Activated CD4-positive, CD25-positive, alpha-beta regulatory T cell treated with anti-CD3 and anti-CD28 coated beads, Interleukin-2, amount 50 U/mL, for 16 hours (primary cell): ENCODE results near the gene HTD2.

ENCODE experiments used
- DNase-seq: peaks from one replicate; pipeline ENCODE4 v3.0.0-alpha.2; 2020; ENCODE audit warnings: low read depth, low spot score

The HTD2 gene

DNA sequence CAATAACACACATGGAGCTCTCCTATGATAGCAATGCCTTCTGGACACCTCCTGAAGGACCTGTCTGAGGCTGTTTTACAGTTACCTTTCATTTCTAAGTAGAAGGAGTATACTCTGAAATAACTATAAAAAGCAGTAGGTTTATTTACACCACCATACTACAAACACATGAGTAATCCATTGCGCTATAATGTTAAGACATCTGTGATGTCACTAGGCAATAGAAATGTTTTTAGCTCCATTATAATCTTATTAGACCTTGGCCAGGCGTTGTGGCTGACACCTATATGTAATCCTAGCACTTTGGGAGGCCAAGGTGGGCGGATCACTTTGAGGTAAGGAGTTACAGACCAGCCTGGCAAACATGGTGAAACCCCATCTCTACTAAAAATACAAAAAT lies 51.1 kb downstream of the HTD2 start:
- no peak for DNase-seq

DNA sequence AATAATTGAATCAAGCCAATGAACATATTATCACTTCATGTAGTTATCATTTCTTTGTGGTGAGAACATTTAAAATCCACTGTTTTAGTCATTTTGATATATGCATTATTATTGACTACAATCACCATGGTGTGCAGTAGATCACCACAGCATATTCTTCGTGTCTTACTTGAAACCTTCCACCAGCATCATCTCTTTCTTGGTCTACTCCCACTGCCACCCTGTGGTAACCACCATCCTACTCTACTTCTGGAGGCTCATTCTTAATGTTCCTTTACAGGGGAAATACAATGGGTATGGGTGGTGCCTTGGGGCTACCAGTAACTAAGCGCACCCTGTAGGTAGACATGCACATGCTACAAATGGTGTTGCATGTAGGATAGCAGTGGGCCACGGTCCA lies 51.8 kb downstream of the HTD2 start:
- no peak for DNase-seq

DNA sequence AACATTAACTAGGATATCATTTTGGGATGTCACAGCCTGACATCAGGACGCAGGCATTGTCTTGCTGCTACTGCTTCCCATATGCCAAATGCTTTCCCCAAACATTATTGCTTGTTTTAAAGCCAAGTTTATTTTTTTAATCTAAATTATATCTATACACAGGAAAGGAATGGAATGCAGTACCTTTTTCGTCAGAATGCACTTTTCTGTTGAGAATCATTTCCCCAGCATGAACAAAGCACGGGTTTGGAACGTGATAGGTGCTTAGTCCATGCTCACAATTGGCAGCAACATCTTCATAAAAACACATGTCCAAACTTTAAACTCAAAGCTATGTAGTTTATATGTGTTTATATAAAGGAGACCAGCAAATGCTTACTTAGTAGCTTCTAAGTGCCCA lies 52.5 kb downstream of the HTD2 start:
- no peak for DNase-seq

DNA sequence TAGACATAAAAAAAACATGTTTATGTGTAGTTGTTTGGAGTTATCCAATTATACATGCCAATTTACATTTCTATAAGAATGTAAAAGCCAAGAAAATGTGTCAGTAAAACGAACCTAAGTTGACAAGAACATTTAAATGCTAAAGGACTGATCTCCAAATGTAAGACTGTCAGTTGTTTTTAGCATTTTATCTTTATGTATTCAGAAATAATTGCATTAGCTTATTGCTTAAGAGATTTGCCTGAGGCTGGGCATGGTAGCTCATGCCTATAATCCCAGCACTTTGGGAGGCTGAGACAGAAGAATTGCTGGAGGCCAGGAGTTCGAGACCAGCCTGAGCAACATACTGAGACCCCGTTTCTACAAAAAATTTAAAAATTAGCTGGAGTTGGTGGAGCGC lies 53.3 kb downstream of the HTD2 start:
- DNase-seq = no peak

DNA sequence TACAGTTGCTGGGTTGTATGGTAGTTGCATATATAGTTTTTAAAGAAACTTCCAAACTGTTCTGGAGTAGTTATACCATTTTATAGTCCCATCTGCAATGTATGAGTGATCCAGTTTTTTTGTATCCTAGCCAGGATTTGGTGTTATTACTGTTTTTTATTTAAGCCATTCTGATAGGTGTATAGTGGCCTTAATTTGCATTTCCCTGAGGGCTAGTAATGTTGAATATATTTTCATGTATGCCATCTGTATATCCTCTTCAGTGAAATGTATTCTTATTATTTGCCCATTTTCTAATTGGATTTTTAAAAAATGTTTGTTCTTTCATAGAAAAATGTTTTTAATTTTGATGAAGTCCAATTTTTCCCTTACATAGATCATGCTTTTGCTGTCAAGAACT lies 55.5 kb downstream of the HTD2 start:
- no peak for DNase-seq

DNA sequence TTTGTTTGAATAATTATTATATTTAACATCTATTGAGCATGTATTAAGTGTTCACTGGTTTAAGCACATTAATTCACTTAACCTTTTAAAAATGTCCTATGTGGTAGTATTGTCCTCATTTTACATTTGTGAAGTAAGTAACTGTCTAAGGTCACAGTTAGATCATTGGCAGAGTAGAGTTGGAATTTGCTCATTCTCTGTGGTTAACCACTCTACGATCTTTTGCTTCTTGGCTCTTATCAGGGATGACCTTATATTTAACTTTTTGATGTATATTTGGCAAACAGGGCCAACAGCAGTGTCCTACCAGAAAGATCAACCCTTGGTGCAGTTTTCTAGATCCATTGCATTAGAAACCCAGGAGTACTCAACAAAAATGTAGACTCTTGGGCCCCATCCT lies 60.4 kb downstream of the HTD2 start:
- no peak for DNase-seq

DNA sequence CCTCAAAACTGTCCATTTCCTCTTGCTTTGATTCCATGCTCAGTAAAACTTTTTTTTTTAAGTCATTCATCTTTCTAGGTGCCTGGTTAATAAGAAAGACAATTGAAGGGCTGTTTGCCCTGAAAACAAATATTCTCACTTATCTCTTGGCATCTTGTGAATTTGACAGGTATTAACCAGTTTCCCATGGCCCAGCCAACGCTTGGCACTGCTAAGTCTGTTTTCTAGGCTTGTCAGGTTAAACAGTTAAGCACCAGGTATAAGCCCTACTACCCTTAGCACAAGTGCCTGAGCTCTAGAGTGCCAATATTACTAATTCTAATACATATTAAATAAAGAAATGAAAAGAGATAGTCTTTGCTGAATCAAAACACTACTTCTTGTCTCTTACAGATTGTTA lies 62.7 kb downstream of the HTD2 start:
- DNase-seq = no peak
